Mesenteric fat pad (tissue), 1 donor: ENCODE measurements around the gene ZBTB22. TPM values are rescaled to one million over a fixed set of nuclear protein-coding genes. Genes with fewer than 3 reads are reported as not detected.

ENCODE experiments used
- DNase-seq: peaks from one replicate; pipeline ENCODE4 v3.0.0-alpha.2; 2020; ENCODE audit warnings: low spot score
- total RNA-seq: library from RNA; stranded (reverse); fragmentation: NEBNext Ultra II Directional; extraction: Animal tissue kit (Norgen Biotek cat#: 25700); gene quantifications from one replicate; pipeline ENCODE4 v1.2.1, GENCODE V29; 2021
- donor health status: DM: yes; HTN: yes; CAD: no.

ZBTB22 gene
- total RNA-seq, 1 donor from 2014 or later: 12.1 TPM

- DNase-seq: no peak
Measured at GRCh38 chr6:33329058-33329457, 11.5 kb upstream of the ZBTB22 start.

- DNase-seq: no peak
Measured at GRCh38 chr6:33324125-33324524, 6.6 kb upstream of the ZBTB22 start.

DNA sequence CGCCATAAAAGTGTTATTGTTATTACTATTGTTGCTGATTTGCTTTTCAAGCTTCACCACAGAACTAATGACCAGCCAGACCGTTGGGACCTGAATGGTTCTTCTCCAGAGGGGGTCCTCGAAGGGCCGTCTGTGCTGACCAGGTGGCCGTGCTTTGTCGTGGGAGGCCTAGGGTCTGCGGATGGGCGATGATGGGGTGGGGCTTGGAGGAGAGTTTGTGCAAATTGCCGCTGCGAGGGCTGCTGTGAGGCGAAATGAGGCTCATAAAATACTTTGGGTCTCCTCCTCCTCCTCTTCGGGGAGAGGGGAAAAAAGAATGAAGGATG lies 6.0 kb upstream of the ZBTB22 start:
- no peak for DNase-seq

- DNase-seq: no peak
Measured at GRCh38 chr6:33321227-33321626, 3.7 kb upstream of the ZBTB22 start.

DNA sequence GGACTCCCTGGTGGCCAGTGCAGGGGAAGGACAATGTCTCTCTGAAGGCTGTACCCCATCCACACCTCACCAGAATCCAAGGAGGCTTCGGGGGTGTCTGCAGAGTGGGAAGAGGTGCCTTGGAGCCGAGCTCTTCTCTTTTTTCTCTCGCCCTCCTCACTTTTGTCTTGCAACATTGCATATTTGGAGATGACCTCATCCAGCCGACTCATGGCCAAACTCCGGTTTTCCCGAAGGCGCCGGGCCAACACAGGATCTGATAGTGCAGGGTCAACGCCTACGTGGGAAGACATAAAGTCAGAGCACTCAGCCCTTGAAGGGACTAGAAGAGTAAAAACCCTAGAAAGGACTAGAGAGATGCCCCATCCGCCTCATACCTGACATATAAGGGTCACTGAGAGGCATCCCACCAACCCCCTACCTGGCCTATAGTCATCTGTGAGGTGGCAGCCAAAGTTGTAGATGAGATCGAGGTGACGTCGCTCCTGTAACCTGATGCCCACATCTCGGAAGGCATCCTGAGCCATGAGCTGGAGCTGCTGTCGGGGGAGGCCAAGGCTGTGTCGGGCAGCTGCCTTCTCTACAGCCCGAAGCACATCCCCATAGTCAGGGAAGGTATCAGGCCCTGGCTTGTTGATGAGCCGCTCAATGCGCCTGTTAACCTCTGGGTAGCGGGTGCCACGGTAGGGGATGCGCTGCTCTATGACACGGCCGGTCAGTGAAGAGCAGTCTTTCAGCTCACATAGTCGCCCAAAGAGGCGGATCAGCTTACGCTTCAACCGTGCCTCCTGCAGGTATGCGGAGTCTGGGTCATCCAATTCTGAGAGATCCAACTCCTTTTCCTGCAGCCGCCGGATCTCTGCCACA lies 3.0 kb upstream of the ZBTB22 start:
- no peak for DNase-seq

GRCh38 chr6:33319939-33320314 lies 2.4 kb upstream of the ZBTB22 start:
- DNase-seq: no peak

- no peak for DNase-seq
Measured at GRCh38 chr6:33318426-33319073, 1.0 kb upstream of the ZBTB22 start.

- no peak for DNase-seq
Measured at GRCh38 chr6:33317419-33317668, 200 bp downstream of the ZBTB22 start.

DNA sequence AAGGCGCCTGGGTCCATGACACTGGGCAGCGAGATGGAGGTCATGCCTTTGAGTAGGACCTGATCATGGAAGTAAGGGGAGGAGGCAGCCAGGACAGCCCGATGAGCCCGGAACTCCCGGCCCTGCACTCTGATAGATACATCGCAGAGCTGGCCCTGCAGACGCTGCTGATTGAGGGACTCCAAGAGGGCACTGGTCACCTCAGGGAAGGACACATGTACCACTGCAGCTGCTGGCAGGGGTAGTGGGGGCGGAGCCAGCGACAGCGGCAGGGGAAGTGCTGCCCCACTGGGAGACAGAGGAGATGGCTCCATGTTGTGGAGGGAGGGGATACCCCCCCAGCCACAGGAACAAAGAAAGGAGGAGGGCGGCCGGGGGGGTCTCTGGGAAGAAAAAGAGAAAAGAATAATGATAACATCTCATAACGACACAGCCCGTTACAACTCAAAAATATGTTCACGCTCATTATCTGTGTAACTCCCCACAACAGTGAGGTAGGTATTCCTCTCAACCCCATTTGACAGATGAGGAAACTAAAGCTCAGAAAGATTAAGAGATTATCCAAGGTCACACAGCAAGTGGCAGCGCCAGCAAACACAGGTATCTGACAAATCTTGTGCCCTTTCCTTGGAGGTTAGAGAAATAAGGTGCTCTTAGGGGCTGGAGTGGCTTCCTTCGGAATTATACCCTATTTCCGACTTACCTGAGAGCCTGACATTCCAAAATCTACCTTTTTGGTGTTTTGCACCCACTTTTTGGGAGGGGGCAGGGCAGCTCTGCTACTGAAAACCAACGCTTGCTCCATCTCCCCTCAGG lies 733 bp downstream of the ZBTB22 start:
- DNase-seq: no peak

DNA sequence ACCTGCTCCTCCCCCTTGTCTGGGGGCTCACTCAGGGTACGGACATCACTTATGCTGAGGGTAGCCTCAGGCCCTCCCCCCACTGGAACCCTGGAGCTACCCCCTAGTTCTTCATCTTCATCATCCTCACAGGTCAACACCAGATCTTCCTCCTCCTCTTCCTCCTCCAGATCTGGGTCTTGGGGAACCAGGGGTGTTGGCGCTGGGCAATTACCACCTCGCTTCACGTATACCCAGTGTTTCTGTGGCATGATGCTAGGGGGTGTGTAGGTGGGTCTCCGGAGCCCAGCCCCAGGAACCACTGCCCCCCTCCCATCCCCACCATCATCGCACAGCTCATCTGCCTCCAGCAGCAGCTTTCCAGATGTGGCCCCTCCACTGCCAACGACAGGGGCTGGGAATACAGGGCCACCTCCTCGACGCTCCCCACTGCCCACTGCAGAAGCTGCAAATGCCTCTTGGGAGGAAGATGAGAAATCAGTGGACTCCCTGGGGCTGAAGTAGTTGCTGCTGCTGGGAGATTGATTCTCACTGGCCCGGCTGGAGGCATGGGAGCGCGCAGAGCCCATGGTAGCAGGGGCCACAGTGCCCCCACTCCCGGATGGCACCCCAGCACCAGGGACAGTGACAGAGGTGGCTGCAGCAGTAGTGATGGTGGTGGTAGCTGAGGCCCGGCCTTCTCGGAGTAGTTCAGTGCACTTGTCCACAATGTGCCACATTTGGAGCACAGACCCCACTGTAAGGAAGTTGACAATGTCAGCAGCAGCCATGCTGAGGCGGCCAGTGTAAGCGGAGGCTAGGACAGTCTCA lies 1.5 kb downstream of the ZBTB22 start:
- no peak for DNase-seq

- DNase-seq: no peak
Measured at GRCh38 chr6:33314943-33315792, 2.4 kb downstream of the ZBTB22 start.

- DNase-seq: no peak
Measured at GRCh38 chr6:33314515-33314942, 3.0 kb downstream of the ZBTB22 start.

GRCh38 chr6:33313709-33314514 lies 3.6 kb downstream of the ZBTB22 start, which contains the start of gene TAPBP:
TSS of gene TAPBP (minus strand) at chr6:33314078. CDS start at chr6:33314041, 37 bp downstream.
- DNase-seq: no peak

- no peak for DNase-seq
Measured at GRCh38 chr6:33313105-33313708, 4.3 kb downstream of the ZBTB22 start.

GRCh38 chr6:33312361-33313104 lies 5.0 kb downstream of the ZBTB22 start:
- DNase-seq: no peak

DNA sequence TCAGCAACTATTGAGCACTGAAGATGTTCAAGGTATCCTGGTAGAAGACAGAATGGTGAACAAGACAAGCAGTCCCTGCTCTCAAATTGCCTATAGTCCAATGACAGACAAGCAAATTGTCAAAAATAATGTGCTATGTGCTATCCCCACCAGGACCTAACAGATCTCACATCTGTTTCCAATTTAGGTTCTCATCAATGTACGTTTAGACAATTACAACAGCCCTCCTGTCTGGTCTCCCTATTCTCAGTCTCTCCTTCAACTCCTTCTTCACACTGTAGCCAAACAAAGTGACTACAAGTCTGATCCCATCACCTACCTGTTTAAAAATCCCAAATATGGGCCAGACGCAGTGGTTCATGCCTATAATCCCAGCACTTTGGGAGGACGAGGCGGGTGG lies 11.2 kb downstream of the ZBTB22 start:
- DNase-seq: no peak

DNA sequence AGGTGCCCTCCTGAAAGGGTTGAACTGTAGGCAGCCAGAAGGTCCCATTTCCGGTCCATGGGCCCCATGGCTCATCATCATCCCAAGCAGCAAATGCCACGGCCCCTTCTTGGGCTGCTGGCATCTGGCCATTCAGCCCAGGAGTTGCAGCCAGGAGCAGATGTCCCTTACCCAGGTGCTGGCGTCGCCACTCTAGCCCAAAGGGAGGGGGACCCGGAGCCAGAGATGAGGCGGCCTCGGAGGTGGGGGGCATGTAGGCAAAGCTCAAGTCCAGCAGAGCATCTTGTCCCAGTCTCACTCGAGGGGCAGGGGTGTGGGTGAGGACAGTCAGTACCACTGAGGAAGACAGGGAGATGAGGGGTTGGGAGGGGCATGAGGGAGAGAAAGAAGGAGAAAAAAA lies 12.5 kb downstream of the ZBTB22 start:
- DNase-seq: no peak

GRCh38 chr6:33304216-33304615 lies 13.3 kb downstream of the ZBTB22 start:
- DNase-seq: no peak
